ENCODE measurements around the gene CACNB1. TPM values are rescaled to one million over a fixed set of nuclear protein-coding genes. Genes with fewer than 3 reads are reported as not detected.

CACNB1 gene
- total and polyA plus RNA-seq, 2 experiments from 2014 or later: 1.9 to 4.2 TPM

DNA sequence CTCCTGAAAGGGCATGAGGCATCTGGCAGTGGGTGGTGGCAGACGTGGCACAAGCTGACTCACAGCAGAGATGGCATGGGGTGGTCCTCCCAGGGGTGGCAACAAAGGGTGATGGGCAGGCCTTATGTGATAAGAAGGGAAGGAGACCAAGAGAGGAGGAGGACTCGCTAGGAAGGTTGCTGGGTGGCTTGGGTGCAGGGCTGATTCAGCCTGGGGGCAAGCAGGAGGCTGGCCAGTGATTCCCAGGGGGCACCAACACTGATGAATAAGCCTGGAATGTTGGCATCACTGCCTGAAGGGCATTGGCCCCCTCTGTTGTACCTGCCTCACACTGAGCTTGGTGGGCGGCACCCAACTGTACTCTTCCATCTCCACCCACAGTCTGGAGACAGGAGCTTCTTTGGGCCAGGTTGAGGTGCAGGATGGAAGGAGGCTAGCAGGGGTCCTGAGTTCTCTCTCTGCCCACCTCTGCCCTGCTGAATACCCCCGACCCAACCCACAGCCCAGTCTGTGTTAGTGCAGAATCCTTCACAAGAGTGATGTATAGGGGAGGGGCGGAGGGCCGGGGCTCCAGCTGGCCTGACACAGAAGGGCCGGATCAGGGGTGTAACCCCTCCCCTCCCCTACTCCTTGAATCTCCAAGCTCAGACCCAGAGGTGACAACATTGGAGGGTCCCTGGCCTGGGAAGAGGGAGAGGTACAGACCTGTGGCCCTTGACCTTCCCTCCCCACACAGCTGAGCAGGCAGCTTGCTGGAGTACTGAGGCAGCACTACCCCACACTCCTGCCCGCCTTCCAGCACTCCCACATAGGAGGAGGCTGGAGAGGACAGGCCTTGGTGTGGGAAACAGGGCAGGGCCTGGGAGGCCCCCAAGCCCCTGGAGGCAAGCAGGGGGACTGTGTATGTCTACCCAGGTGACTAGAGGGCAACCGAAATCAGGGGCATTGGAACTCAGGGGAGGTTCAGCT, 25.7 kb upstream of the CACNB1 start:
- no peak for TF ChIP-seq CTCF (IDR thresholded peaks at IDR 0.05; ENCODE audit: poor library complexity)
- 74% methylated on average over 9 of the region's 9 CpGs for WGBS (ENCODE audit: low lambda C conversion rate, missing lambda C conversion rate)
- Histone ChIP-seq H3K4me1 (ENCODE audit: insufficient read depth) (peaks cover 10% of the 10 kb centered on the region), H3K4me3 (no peak overlapping the region), H3K36me3 (replicated peaks; ENCODE audit: insufficient read depth, low read depth) (no peaks in the 10 kb centered on the region), H3K27ac (no peak overlapping the region), H4K20me1 (ENCODE audit: insufficient read depth, poor library complexity, severe bottlenecking) (no peaks in the 10 kb centered on the region), H3K79me2 (no peaks in the 10 kb centered on the region), H3K4me2 (no peak overlapping the region), H3K9me3 (ENCODE audit: low read depth) (no peaks in the 10 kb centered on the region), H2AFZ (no peak overlapping the region), H3K27me3 (peaks cover 69% of the 10 kb centered on the region), H3K9me2 (replicated peaks; ENCODE audit: insufficient read depth) (no peaks in the 10 kb centered on the region)
- DNase-seq (ENCODE audit: low spot score): no peak

DNA sequence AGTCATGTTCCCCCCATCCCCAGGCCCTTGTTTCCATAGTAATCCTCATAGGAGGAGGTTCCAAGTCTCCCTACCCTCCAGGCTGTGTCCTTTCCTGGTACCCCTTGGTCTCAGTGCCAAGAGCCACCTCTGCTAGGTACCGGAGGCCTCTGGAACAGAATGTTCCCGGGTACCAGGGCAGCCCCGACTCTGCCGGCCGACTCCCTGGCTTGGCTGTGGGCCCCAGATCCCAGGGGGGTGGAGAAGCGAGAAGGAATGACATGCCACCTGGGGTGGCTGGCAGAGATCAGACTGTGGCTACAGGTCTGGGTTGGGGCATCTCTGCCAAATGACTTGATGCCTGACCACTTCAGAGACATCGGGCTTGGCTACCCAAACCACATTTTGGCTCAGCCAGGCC, 24.7 kb upstream of the CACNB1 start:
- no peak for DNase-seq (ENCODE audit: low spot score)
- Histone ChIP-seq H3K4me3 (no peak overlapping the region), H4K20me1 (ENCODE audit: insufficient read depth, poor library complexity, severe bottlenecking) (no peaks in the 10 kb centered on the region), H3K36me3 (replicated peaks; ENCODE audit: insufficient read depth, low read depth) (no peaks in the 10 kb centered on the region), H3K27ac (no peak overlapping the region), H2AFZ (no peak overlapping the region), H3K9me2 (replicated peaks; ENCODE audit: insufficient read depth) (no peaks in the 10 kb centered on the region), H3K4me1 (ENCODE audit: insufficient read depth) (peaks cover 10% of the 10 kb centered on the region), H3K9me3 (ENCODE audit: low read depth) (no peaks in the 10 kb centered on the region), H3K4me2 (no peak overlapping the region), H3K27me3 (peaks cover 75% of the 10 kb centered on the region), H3K79me2 (no peaks in the 10 kb centered on the region)
- TF ChIP-seq EZH2phosphoT487 (IDR thresholded peaks at IDR 0.05; ENCODE audit: low read depth, severe bottlenecking, unreplicated experiment): no peak
- TF ChIP-seq EZH2 (IDR thresholded peaks at IDR 0.05; ENCODE audit: borderline replicate concordance): no peak
- no peak for TF ChIP-seq CTCF (IDR thresholded peaks at IDR 0.05; ENCODE audit: poor library complexity)
- WGBS (ENCODE audit: low lambda C conversion rate, missing lambda C conversion rate): 97% methylated on average over 7 of the region's 7 CpGs

GRCh38 chr17:39221572-39221971, 24.1 kb upstream of the CACNB1 start:
- 88% methylated on average over 6 of the region's 6 CpGs for WGBS (ENCODE audit: low lambda C conversion rate, missing lambda C conversion rate)
- Histone ChIP-seq H3K27me3 (peaks cover 77% of the 10 kb centered on the region), H3K4me2 (no peak overlapping the region)

More at GRCh38 chr17:39221572-39221971, 24.1 kb upstream of the CACNB1 start:
- H4K20me1 ChIP-seq (ENCODE audit: insufficient read depth, poor library complexity, severe bottlenecking): no peaks in the 10 kb centered on the region
- H3K4me1 ChIP-seq (ENCODE audit: insufficient read depth): peaks cover 10% of the 10 kb centered on the region
- no peak for TF ChIP-seq EZH2phosphoT487 (IDR thresholded peaks at IDR 0.05; ENCODE audit: low read depth, severe bottlenecking, unreplicated experiment)
- no peak for TF ChIP-seq CTCF (IDR thresholded peaks at IDR 0.05; ENCODE audit: poor library complexity)
- TF ChIP-seq EZH2 (IDR thresholded peaks at IDR 0.05; ENCODE audit: borderline replicate concordance): no peak
- no peaks in the 10 kb centered on the region for H3K9me2 ChIP-seq (replicated peaks; ENCODE audit: insufficient read depth)
- no peak overlapping the region for H3K27ac ChIP-seq
- no peaks in the 10 kb centered on the region for H3K79me2 ChIP-seq
- no peaks in the 10 kb centered on the region for H3K9me3 ChIP-seq (ENCODE audit: low read depth)
- H2AFZ ChIP-seq: no peak overlapping the region
- H3K4me3 ChIP-seq: no peak overlapping the region
- DNase-seq (ENCODE audit: low spot score): no peak
- H3K36me3 ChIP-seq (replicated peaks; ENCODE audit: insufficient read depth, low read depth): no peaks in the 10 kb centered on the region

All from hepatocyte (in vitro differentiated cells).